PC-9 (cell line): Measurements from ENCODE around the gene MORC1. TPM values are rescaled to one million over a fixed set of nuclear protein-coding genes. Genes with fewer than 3 reads are reported as not detected.

Experiments
- BruUV-seq: library from RNA; stranded (reverse); fragments of 400-500 nt; replicated peaks from 2 replicates; lab custom pipeline; 2021; lab: Mats Ljungman, UMichigan
- CTCF ChIA-PET: fragments of 300-600 bp; sonication (Branson Sonifier 250); formaldehyde crosslinking; loops from one replicate; lab custom pipeline; 2022; ENCODE audit warnings: antibody characterized with exemption; lab: Charles Lee
- POLR2A ChIA-PET: fragments of 300-600 bp; sonication (Branson Sonifier 250); formaldehyde crosslinking; loops from one replicate; lab custom pipeline; 2022; ENCODE audit warnings: antibody characterized with exemption; ENCODE audit not compliant: unreplicated experiment; lab: Charles Lee
- DNase-seq, 2 experiments: peaks; one replicate each; pipeline versions ENCODE4 v3.0.0 to v3.0.0-alpha.2; 2015 to 2022; ENCODE audit warnings: mixed read lengths in 1 of 2
- H2AFZ ChIP-seq: fragments of 200-600 bp; sonication (generic); 2 replicates; pipeline ENCODE4 v1.8.1; 2017; ENCODE audit warnings: antibody characterized with exemption
- H3F3A ChIP-seq: fragments of 200-600 bp; sonication (generic); 2 replicates; pipeline ENCODE4 v1.8.1; 2017; ENCODE audit warnings: antibody characterized with exemption, mild to moderate bottlenecking, low read depth; ENCODE audit not compliant: insufficient read depth
- H3K27ac ChIP-seq: fragments of 200-600 bp; sonication (generic); 2 replicates; pipeline ENCODE4 v1.6.1; 2016; ENCODE audit warnings: mixed run types
- H3K27me3 ChIP-seq: fragments of 200-600 bp; sonication (generic); 2 replicates; pipeline ENCODE4 v1.6.1; 2016; ENCODE audit warnings: low read depth, mixed run types; ENCODE audit not compliant: insufficient read depth
- H3K36me3 ChIP-seq: fragments of 200-600 bp; sonication (generic); 2 replicates; pipeline ENCODE4 v1.6.1; 2016; ENCODE audit warnings: low read depth, mixed run types
- H3K4me1 ChIP-seq: fragments of 200-600 bp; sonication (generic); replicated peaks from 2 replicates; pipeline ENCODE4 v1.6.1; 2016; ENCODE audit warnings: mixed run types; ENCODE audit not compliant: insufficient read depth
- H3K4me2 ChIP-seq: fragments of 200-600 bp; sonication (generic); 2 replicates; pipeline ENCODE4 v1.6.1; 2017; ENCODE audit warnings: mixed run types
- H3K4me3 ChIP-seq: fragments of 200-600 bp; sonication (generic); 2 replicates; pipeline ENCODE4 v1.6.1; 2016; ENCODE audit warnings: mixed run types
- H3K79me2 ChIP-seq: fragments of 200-600 bp; sonication (generic); 2 replicates; pipeline ENCODE4 v1.6.1; 2017; ENCODE audit warnings: low read depth, mixed run types
- H3K9me2 ChIP-seq: fragments of 200-600 bp; sonication (generic); 2 replicates; pipeline ENCODE4 v1.8.1; 2017; ENCODE audit warnings: mild to moderate bottlenecking; ENCODE audit not compliant: insufficient read depth
- H3K9me3 ChIP-seq: fragments of 200-600 bp; sonication (generic); 2 replicates; pipeline ENCODE4 v1.8.1; 2016; ENCODE audit warnings: low read depth; ENCODE audit not compliant: insufficient read depth
- H4K20me1 ChIP-seq: fragments of 200-600 bp; sonication (generic); 2 replicates; pipeline ENCODE4 v1.8.1; 2017; ENCODE audit not compliant: insufficient read depth
- CTCF ChIP-seq: fragments of 200-600 bp; sonication (generic); conservative IDR thresholded peaks from 2 replicates; pipeline ENCODE4 v1.6.1; 2017; ENCODE audit warnings: mixed run types, antibody characterized with exemption, mild to moderate bottlenecking, moderate library complexity
- EZH2 ChIP-seq: fragments of 200-600 bp; sonication (generic); IDR thresholded peaks from 2 replicates; pipeline ENCODE4 v1.8.0; 2017; ENCODE audit warnings: antibody characterized with exemption, low read depth
- intact Hi-C: fragments of 100-400 bp; cut with micrococcal nuclease; formaldehyde crosslinking; loops from one replicate; pipeline ENCODE4 v1.10.0; 2022; ENCODE audit not compliant: unreplicated experiment
- total RNA-seq: library from RNA; stranded (reverse); gene quantifications from 2 replicates; pipeline ENCODE4 v1.2.3, GENCODE V29; 2021

MORC1 gene
- total RNA-seq, 1 experiment from 2014 or later: not detected

- Histone ChIP-seq H3K4me2 (no peak overlapping the region), H3K9me3 (no peaks in the 10 kb centered on the region), H3K4me1 (no peaks in the 10 kb centered on the region), H3K36me3 (no peaks in the 10 kb centered on the region), H3K27me3 (no peaks in the 10 kb centered on the region; the same call in 1 of the 2 replicates), H3F3A (no peaks in the 10 kb centered on the region), H3K27ac (no peak overlapping the region), H3K9me2 (no peaks in the 10 kb centered on the region), H2AFZ (no peak overlapping the region), H3K4me3 (no peak overlapping the region), H4K20me1 (no peaks in the 10 kb centered on the region), H3K79me2 (no peaks in the 10 kb centered on the region)
- DNase-seq: no peak
- POLR2A ChIA-PET: no interaction called here
- CTCF ChIA-PET: interaction anchor here (0.6 kb wide), 1 partner anchor 1638 kb away, joined by 3 read pairs; no protein-coding TSS in a partner anchor
- TF ChIP-seq EZH2: no peak
- TF ChIP-seq CTCF: no peak
- BruUV-seq: no TSS peak
- intact Hi-C loops: loop anchor here (10.0 kb wide), 1 partner anchor 325 kb away; the partner anchor contains the start of genes CIP2A and DZIP3
Measured at GRCh38 chr3:108909799-108910198, 208.1 kb downstream of the MORC1 start.

Other genes starting within 250 kb of the MORC1 start
- gene GUCA1C, start 164.3 kb downstream of the MORC1 start, total RNA-seq: not detected in 2 replicates
- not detected in 2 replicates for gene C3orf85, start 18.6 kb upstream of the MORC1 start, total RNA-seq
- not detected in 2 replicates for gene DPPA2, start 198.4 kb upstream of the MORC1 start, total RNA-seq
- gene DPPA4, start 219.4 kb upstream of the MORC1 start, total RNA-seq: not detected in 2 replicates